Astrocyte of the spinal cord (primary cell): ENCODE data around the gene TNFRSF9.

Experiments
- DNase-seq: peaks from one replicate; pipeline ENCODE4 v3.0.0; 2011; ENCODE audit warnings: low read depth, low spot score
- H3K4me3 ChIP-seq: 2 replicates; pipeline ENCODE4 v1.5.1; 2011; ENCODE audit warnings: low read depth, mild to moderate bottlenecking, low read length, moderate library complexity
- CTCF ChIP-seq: IDR thresholded peaks from 2 replicates; pipeline ENCODE4 v1.5.1; 2012; ENCODE audit warnings: low read depth, mild to moderate bottlenecking, low read length, inconsistent platforms
- in situ Hi-C: cut with HindIII; loops from 2 replicates; pipeline ENCODE4 v1.10.0; 2017; ENCODE audit warnings: low sequenced_read_pairs

The TNFRSF9 gene

DNA sequence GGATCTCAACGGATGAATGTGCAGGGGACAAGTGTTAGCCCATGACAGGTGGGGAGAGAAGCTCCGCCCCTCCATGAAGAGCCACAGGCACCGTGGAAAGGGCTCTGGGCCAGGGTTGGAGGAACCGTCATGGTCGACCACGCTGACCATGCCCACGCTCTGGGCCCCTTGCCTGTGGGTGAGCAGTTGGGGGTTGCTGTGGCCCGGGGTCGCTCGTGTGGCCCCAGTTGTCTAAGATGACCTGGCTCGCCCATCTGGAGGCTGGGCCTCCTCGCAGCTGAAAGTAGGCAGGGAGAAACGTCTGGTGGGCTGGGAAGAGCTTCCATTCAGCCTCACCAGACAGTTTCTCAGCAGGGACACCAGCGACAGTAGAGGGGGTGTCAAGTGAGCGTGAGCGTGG is 74.7 kb downstream of the TNFRSF9 start:
- H3K4me3 ChIP-seq = no peak overlapping the region
- DNase-seq = no peak
- TF ChIP-seq CTCF = no peak
- in situ Hi-C loops = no loop called here
